Aortic smooth muscle cell (primary cell): ENCODE data around the gene C6orf120. TPM values are rescaled to one million over a fixed set of nuclear protein-coding genes. Genes with fewer than 3 reads are reported as not detected.

ENCODE experiments used
- total RNA-seq: library from RNA; depleted of rRNA; stranded (reverse); fragments of >200 nt; gene quantifications from 2 replicates; pipeline ENCODE4 v1.2.3, GENCODE V29; 2014

Gene C6orf120
- 36.2 and 40.6 TPM in 2 replicates for total RNA-seq

GRCh38 chr6:169701954-169702839 is at the start of gene C6orf120, which contains the start of gene WDR27:
Gene C6orf120, plus strand, starts transcription at chr6:169702126. Its CDS starts 334 bp downstream, at chr6:169702460.
Gene WDR27, minus strand, starts transcription at chr6:169702029. Its CDS starts 13,024 bp downstream, at chr6:169689005.

GRCh38 chr6:169724494-169725124 is 22.7 kb downstream of the C6orf120 start, which contains the start of gene PHF10:
Gene PHF10, minus strand, starts transcription at chr6:169724500. Its CDS starts 569 bp downstream, at chr6:169723931.

GRCh38 chr6:169751242-169752073 is 49.5 kb downstream of the C6orf120 start, which contains the start of the genes DYNLT2 and ERMARD:
Gene DYNLT2, minus strand, starts transcription at chr6:169751572. Its CDS starts 114 bp downstream, at chr6:169751458.
Gene ERMARD, plus strand, starts transcription at chr6:169751622. Its CDS starts 36 bp downstream, at chr6:169751658.

Other genes starting within 250 kb of the C6orf120 start
- 11.6 and 13.4 TPM in 2 replicates for gene WDR27, start 97 bp upstream of the C6orf120 start, total RNA-seq
- 20.1 and 20.5 TPM in 2 replicates for gene PHF10, start 22.4 kb downstream of the C6orf120 start, total RNA-seq
- 0.81 and 1.1 TPM in 2 replicates for gene DYNLT2, start 49.4 kb downstream of the C6orf120 start, total RNA-seq
- 22.5 and 30.3 TPM in 2 replicates for gene ERMARD, start 49.5 kb downstream of the C6orf120 start, total RNA-seq